Mucosa of rectum (tissue), 2 donors: ENCODE measurements around the gene FUT1.

ENCODE experiments used
- H3K27ac ChIP-seq, 2 donors: one replicate each; pipeline ENCODE4 v1.7.0; 2013; ENCODE audit warnings: inconsistent platforms in 2 of 2, low read depth in 2 of 2, low read length in 2 of 2
- H3K27me3 ChIP-seq, 2 donors: one replicate each; pipeline ENCODE4 v1.7.0; 2013; ENCODE audit warnings: low read length in 2 of 2; ENCODE audit not compliant: control insufficient read depth in 2 of 2, insufficient read depth in 2 of 2
- H3K36me3 ChIP-seq, 2 donors: one replicate each; pipeline ENCODE4 v1.7.0; 2013; ENCODE audit warnings: low read length in 2 of 2; ENCODE audit not compliant: control insufficient read depth in 2 of 2, insufficient read depth in 2 of 2
- H3K4me1 ChIP-seq, 2 donors: one replicate each; pipeline ENCODE4 v1.7.0; 2013; ENCODE audit warnings: low read length in 2 of 2, mild to moderate bottlenecking in 1 of 2; ENCODE audit not compliant: control insufficient read depth in 2 of 2, insufficient read depth in 2 of 2
- H3K4me3 ChIP-seq, 2 donors: one replicate each; pipeline ENCODE4 v1.7.0; 2013; ENCODE audit warnings: low read length in 2 of 2
- H3K9ac ChIP-seq, 2 donors: one replicate each; pipeline ENCODE4 v1.7.0; 2013; ENCODE audit warnings: low read length in 2 of 2, low read depth in 1 of 2, mild to moderate bottlenecking in 1 of 2
- H3K9me3 ChIP-seq, 2 donors: one replicate each; pipeline ENCODE4 v1.7.0; 2013; ENCODE audit warnings: low read length in 2 of 2; ENCODE audit not compliant: control insufficient read depth in 2 of 2
- donor health status: healthy.
- donor health status: Normal muscosa, but diverticular disease.

Gene FUT1

GRCh38 chr19:48741129-48741999, 11.1 kb downstream of the FUT1 start:
- H3K4me1 ChIP-seq, result peaks cover 20 to 23% of the 10 kb centered on the region in 2 donors
- peak overlapping the region in 1 of 2 donors; percentile 13 for H3K4me3 ChIP-seq

GRCh38 chr19:48740164-48740972, 12.1 kb downstream of the FUT1 start, which contains the start of gene RASIP1:
TSS of gene RASIP1 (minus strand) at chr19:48740610. CDS start at chr19:48740282, 328 bp downstream.
- H3K4me1 ChIP-seq, result peaks cover 20 to 23% of the 10 kb centered on the region in 2 donors

More at GRCh38 chr19:48741129-48741999, 11.1 kb downstream of the FUT1 start:
- peak overlapping the region; percentile 3 to 32 for H3K27ac ChIP-seq
- no peaks in the 10 kb centered on the region for H3K36me3 ChIP-seq
- H3K9me3 ChIP-seq, result no peaks in the 10 kb centered on the region
- H3K27me3 ChIP-seq, result peaks cover 4 to 6% of the 10 kb centered on the region in 2 donors
- no peak overlapping the region for H3K9ac ChIP-seq

GRCh38 chr19:48739404-48740163, 12.9 kb downstream of the FUT1 start:
- Histone ChIP-seq H3K9me3 (no peaks in the 10 kb centered on the region), H3K27ac (peak overlapping the region; percentile 19 to 32), H3K36me3 (no peaks in the 10 kb centered on the region), H3K4me3 (peak overlapping the region; percentile 39 to 54), H3K27me3 (peaks cover 2 to 7% of the 10 kb centered on the region in 2 donors), H3K9ac (peak overlapping the region in 1 of 2 donors; percentile 62), H3K4me1 (peaks cover 20 to 23% of the 10 kb centered on the region in 2 donors)

More at GRCh38 chr19:48740164-48740972, 12.1 kb downstream of the FUT1 start, which contains the start of gene RASIP1:
- Histone ChIP-seq H3K27me3 (peaks cover 2 to 6% of the 10 kb centered on the region in 2 donors), H3K36me3 (no peaks in the 10 kb centered on the region), H3K4me3 (peak within 1 kb of the TSS; percentile 39 to 54), H3K27ac (peak within 1 kb of the TSS; percentile 19 to 32), H3K9me3 (no peaks in the 10 kb centered on the region), H3K9ac (peak within 1 kb of the TSS in 1 of 2 donors; percentile 62)

- peak overlapping the region; percentile 39 to 54 for H3K4me3 ChIP-seq
- H3K27me3 ChIP-seq, result peaks cover 2 to 7% of the 10 kb centered on the region in 2 donors
- H3K9me3 ChIP-seq, result no peaks in the 10 kb centered on the region
- no peaks in the 10 kb centered on the region for H3K36me3 ChIP-seq
- peaks cover 20 to 23% of the 10 kb centered on the region in 2 donors for H3K4me1 ChIP-seq
- H3K9ac ChIP-seq, result peak overlapping the region; percentile 6 to 62
- H3K27ac ChIP-seq, result peak overlapping the region in 1 of 2 donors; percentile 52
Observed at GRCh38 chr19:48738557-48739403, 13.7 kb downstream of the FUT1 start.

- Histone ChIP-seq H3K9me3 (no peaks in the 10 kb centered on the region), H3K4me3 (no peak overlapping the region), H3K27ac (no peak overlapping the region), H3K4me1 (peaks cover 20 to 23% of the 10 kb centered on the region in 2 donors), H3K9ac (no peak overlapping the region), H3K27me3 (peaks cover 2 to 7% of the 10 kb centered on the region in 2 donors), H3K36me3 (no peaks in the 10 kb centered on the region)
Observed at GRCh38 chr19:48737360-48737998, 15.0 kb downstream of the FUT1 start.

GRCh38 chr19:48735031-48735615, 17.3 kb downstream of the FUT1 start:
- Histone ChIP-seq H3K9ac (no peak overlapping the region), H3K27ac (no peak overlapping the region), H3K4me3 (no peak overlapping the region), H3K36me3 (no peaks in the 10 kb centered on the region), H3K27me3 (peaks cover under 1 to 7% of the 10 kb centered on the region in 2 donors), H3K4me1 (peaks cover 9 to 13% of the 10 kb centered on the region in 2 donors), H3K9me3 (no peaks in the 10 kb centered on the region)

- Histone ChIP-seq H3K9me3 (no peaks in the 10 kb centered on the region), H3K9ac (no peak overlapping the region), H3K4me1 (peaks cover 5 to 9% of the 10 kb centered on the region in 2 donors), H3K27ac (no peak overlapping the region), H3K27me3 (peaks cover 0 to 3% of the 10 kb centered on the region in 2 donors), H3K36me3 (no peaks in the 10 kb centered on the region), H3K4me3 (no peak overlapping the region)
Observed at GRCh38 chr19:48734625-48735024, 17.8 kb downstream of the FUT1 start.

- H3K9ac ChIP-seq, result no peak overlapping the region
- H3K27ac ChIP-seq, result no peak overlapping the region
- H3K4me1 ChIP-seq, result no peaks in the 10 kb centered on the region
- peaks cover 0 to 3% of the 10 kb centered on the region in 2 donors for H3K27me3 ChIP-seq
- no peaks in the 10 kb centered on the region for H3K9me3 ChIP-seq
- no peak overlapping the region for H3K4me3 ChIP-seq
- H3K36me3 ChIP-seq, result no peaks in the 10 kb centered on the region
Observed at GRCh38 chr19:48731452-48731851, 21.0 kb downstream of the FUT1 start.
